Spleen (tissue), 11 donors: ENCODE measurements around the gene ANKRD12. TPM values are rescaled to one million over a fixed set of nuclear protein-coding genes. Genes with fewer than 3 reads are reported as not detected.

ENCODE experiments used
- DNase-seq: peaks from one replicate; pipeline ENCODE4 v3.0.0-alpha.2; 2020
- H3K27ac ChIP-seq, 8 donors: fragments of 200-600 bp; sonication (generic) in 7 of 8; 1 replicate in 4 of 8; 2 replicates in 4 of 8; pipeline versions ENCODE4 v1.5.0 to v1.8.0; 2016 to 2021; ENCODE audit warnings: inconsistent platforms in 4 of 8, mild to moderate bottlenecking in 4 of 8, moderate library complexity in 1 of 8
- H3K27me3 ChIP-seq, 7 donors: fragments of 200-600 bp; sonication (generic) in 6 of 7; replicated peaks in 1 of 7; 1 replicate in 4 of 7; 2 replicates in 3 of 7; pipeline versions ENCODE4 v1.5.0 to v1.8.0; 2016 to 2021; ENCODE audit warnings: inconsistent platforms in 3 of 7, mild to moderate bottlenecking in 1 of 7
- H3K36me3 ChIP-seq, 6 donors: fragments of 200-600 bp; sonication (generic) in 5 of 6; 1 replicate in 4 of 6; 2 replicates in 2 of 6; pipeline versions ENCODE4 v1.5.0 to v1.8.0; 2016 to 2021; ENCODE audit warnings: inconsistent platforms in 2 of 6
- H3K4me1 ChIP-seq, 6 donors: fragments of 200-600 bp; sonication (generic) in 5 of 6; 1 replicate in 3 of 6; 2 replicates in 3 of 6; pipeline versions ENCODE4 v1.5.0 to v1.8.0; 2016 to 2021; ENCODE audit warnings: inconsistent platforms in 3 of 6
- H3K4me3 ChIP-seq, 8 donors: fragments of 200-600 bp; sonication (generic) in 7 of 8; 1 replicate in 4 of 8; 2 replicates in 4 of 8; pipeline versions ENCODE4 v1.5.0 to v1.8.0; 2016 to 2021; ENCODE audit warnings: inconsistent platforms in 4 of 8, mild to moderate bottlenecking in 4 of 8, moderate library complexity in 2 of 8
- H3K9me3 ChIP-seq, 8 donors: fragments of 200-600 bp; sonication (generic) in 7 of 8; 1 replicate in 4 of 8; 2 replicates in 4 of 8; pipeline versions ENCODE4 v1.5.0 to v1.8.0; 2016 to 2021; ENCODE audit warnings: inconsistent platforms in 4 of 8
- POLR2A ChIP-seq, 3 donors: fragments of 450-650 bp; IDR thresholded peaks; one replicate each; pipeline ENCODE4 v1.5.1; 2017; ENCODE audit warnings: antibody characterized with exemption in 3 of 3, mild to moderate bottlenecking in 1 of 3
- POLR2AphosphoS5 ChIP-seq, 3 donors: sonication (generic); formaldehyde crosslinking; IDR thresholded peaks; one replicate each; pipeline ENCODE4 v1.5.1; 2017; ENCODE audit warnings: antibody characterized with exemption in 3 of 3
- WGBS, 5 donors: extraction: QIAGEN DNeasy Blood & Tissue Kit in 3 of 5; methylation state at CpG; one replicate each; pipeline versions ENCODE4 v1.1.5 to v1.1.7; 2013 to 2018; 5-methylcytosine and 5-hydroxymethylcytosine counted together
- intact Hi-C: fragments of 100-400 bp; cut with DNase I; formaldehyde crosslinking; loops from one replicate; pipeline ENCODE4 v1.15.0; 2023; ENCODE audit warnings: low total_unique reads
- polyA plus RNA-seq, 3 donors: library from polyadenylated mRNA; stranded (reverse); fragments of 200-250 nt; gene quantifications; one replicate each; pipeline ENCODE4 v1.2.1, GENCODE V29; 2013
- total RNA-seq, 7 donors: library from RNA; depleted of rRNA in 3 of 7; stranded (reverse); fragments of >200 nt in 3 of 7; fragmentation: NEBNext Ultra II Directional in 4 of 7; extraction: Animal tissue kit (Norgen Biotek cat#: 25700) in 4 of 7; gene quantifications; one replicate each; pipeline versions ENCODE4 v1.1.0 to v1.2.1, GENCODE V29; 2016 to 2021
- TF ChIP-seq, protein P1 (sequence below), 11 experiments: fragments of 200-600 bp in 7 of 11; fragments of 450-650 bp in 4 of 11; sonication (generic) in 4 of 11; IDR thresholded peaks in 8 of 11; conservative IDR thresholded peaks in 3 of 11; 1 replicate in 7 of 11; 2 replicates in 4 of 11; pipeline versions ENCODE4 v1.4.0 to v1.8.0; 2016 to 2021; ENCODE audit warnings: antibody characterized with exemption in 11 of 11, inconsistent platforms in 4 of 11, mild to moderate bottlenecking in 1 of 11
- donor health status: healthy with polysubstance abuse.
- donor health status: DM: no; HTN: no; CAD: no; lungs with moderate emphysema.
- donor health status: DM: no; HTN: no; CAD: no.
- donor health status: Bipolar disorder and iron deficiency.
- donor health status: healthy.
- donor health status: DM: no; HTN: no; CAD: no.
- donor health status: DM: yes; HTN: yes; CAD: no.

Gene ANKRD12
- total and polyA plus RNA-seq, 10 donors: 7.6 to 122 (median 84.4) TPM

DNA sequence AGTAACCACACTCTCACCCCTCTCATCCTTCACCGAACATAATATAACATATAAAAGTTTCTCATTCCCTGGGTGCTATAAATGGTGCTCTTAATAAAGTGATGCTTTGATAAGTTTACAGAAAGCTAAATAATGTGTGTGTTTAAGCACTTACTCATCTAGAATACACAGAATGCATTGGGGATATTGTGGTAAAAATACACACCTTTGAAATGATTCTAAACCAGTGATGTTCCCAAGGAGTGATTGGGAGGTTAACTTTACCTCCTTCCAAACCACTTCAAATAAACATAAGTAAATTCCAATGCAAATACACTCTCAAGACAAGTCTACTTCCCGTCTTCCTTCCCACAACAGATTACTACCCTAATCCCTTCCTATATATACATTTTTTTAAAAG lies 112.7 kb downstream of the ANKRD12 start:
- Histone ChIP-seq H3K4me1 (no peaks in the 10 kb centered on the region), H3K27me3 (no peaks in the 10 kb centered on the region), H3K27ac (no peak overlapping the region), H3K4me3 (no peak overlapping the region), H3K9me3 (no peaks in the 10 kb centered on the region), H3K36me3 (peaks cover 0 to 70% (median 11%) of the 10 kb centered on the region in 6 donors)
- DNase-seq: no peak
- intact Hi-C loops: no loop called here
- TF ChIP-seq, protein P1, sequence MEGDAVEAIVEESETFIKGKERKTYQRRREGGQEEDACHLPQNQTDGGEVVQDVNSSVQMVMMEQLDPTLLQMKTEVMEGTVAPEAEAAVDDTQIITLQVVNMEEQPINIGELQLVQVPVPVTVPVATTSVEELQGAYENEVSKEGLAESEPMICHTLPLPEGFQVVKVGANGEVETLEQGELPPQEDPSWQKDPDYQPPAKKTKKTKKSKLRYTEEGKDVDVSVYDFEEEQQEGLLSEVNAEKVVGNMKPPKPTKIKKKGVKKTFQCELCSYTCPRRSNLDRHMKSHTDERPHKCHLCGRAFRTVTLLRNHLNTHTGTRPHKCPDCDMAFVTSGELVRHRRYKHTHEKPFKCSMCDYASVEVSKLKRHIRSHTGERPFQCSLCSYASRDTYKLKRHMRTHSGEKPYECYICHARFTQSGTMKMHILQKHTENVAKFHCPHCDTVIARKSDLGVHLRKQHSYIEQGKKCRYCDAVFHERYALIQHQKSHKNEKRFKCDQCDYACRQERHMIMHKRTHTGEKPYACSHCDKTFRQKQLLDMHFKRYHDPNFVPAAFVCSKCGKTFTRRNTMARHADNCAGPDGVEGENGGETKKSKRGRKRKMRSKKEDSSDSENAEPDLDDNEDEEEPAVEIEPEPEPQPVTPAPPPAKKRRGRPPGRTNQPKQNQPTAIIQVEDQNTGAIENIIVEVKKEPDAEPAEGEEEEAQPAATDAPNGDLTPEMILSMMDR (IDR thresholded peaks at IDR 0.05 in 8 of 11, conservative IDR thresholded peaks at IDR 0.05 in 3 of 11): no peak
- TF ChIP-seq POLR2A (IDR thresholded peaks at IDR 0.05) (no peak), POLR2AphosphoS5 (IDR thresholded peaks at IDR 0.05) (no peak)
- WGBS, 5 donors: 96 to 99% (median 97%) methylated on average over 2 of the region's 2 CpGs

DNA sequence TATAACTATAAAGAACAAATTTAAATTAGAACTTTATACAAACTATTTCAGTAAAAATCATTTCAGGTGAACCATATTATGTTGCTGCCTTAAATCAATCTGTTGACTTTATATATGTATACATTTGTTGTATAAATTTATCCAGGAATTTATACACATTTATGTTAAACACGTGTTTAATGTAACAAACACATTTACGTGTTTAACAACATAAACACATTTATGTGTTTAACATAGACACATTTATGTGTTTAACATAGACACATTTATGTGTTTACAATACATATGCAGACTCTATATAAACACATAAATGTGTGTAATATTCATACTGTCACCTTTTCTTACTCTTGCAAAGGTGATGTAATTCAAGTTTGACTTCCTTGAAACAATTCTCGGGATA lies 122.6 kb downstream of the ANKRD12 start:
- no peaks in the 10 kb centered on the region for H3K4me1 ChIP-seq
- WGBS, 5 donors: 92 to 97% (median 95%) methylated on average over 3 of the region's 3 CpGs
- H3K9me3 ChIP-seq: no peaks in the 10 kb centered on the region
- H3K4me3 ChIP-seq: no peak overlapping the region
- intact Hi-C loops: no loop called here
- TF ChIP-seq POLR2AphosphoS5 (IDR thresholded peaks at IDR 0.05) (no peak), POLR2A (IDR thresholded peaks at IDR 0.05) (no peak)
- TF ChIP-seq, protein P1 (IDR thresholded peaks at IDR 0.05 in 8 of 11, conservative IDR thresholded peaks at IDR 0.05 in 3 of 11): no peak
- H3K27me3 ChIP-seq: no peaks in the 10 kb centered on the region
- H3K27ac ChIP-seq: no peak overlapping the region
- H3K36me3 ChIP-seq: peaks cover 0 to 44% (median 7%) of the 10 kb centered on the region in 6 donors
- DNase-seq: no peak

- WGBS, 5 donors: 68 to 81% (median 74%) methylated on average over 4 of the region's 4 CpGs
- Histone ChIP-seq H3K4me3 (no peak overlapping the region), H3K27me3 (no peaks in the 10 kb centered on the region), H3K36me3 (peaks cover 0 to 49% (median 15%) of the 10 kb centered on the region in 6 donors), H3K4me1 (no peaks in the 10 kb centered on the region), H3K27ac (no peak overlapping the region), H3K9me3 (no peaks in the 10 kb centered on the region)
- DNase-seq: no peak
- peak in 1 of 3 donors; percentile 11 for TF ChIP-seq POLR2AphosphoS5 (IDR thresholded peaks at IDR 0.05)
- TF ChIP-seq, protein P1 (IDR thresholded peaks at IDR 0.05 in 8 of 11, conservative IDR thresholded peaks at IDR 0.05 in 3 of 11): no peak
- intact Hi-C loops: no loop called here
Measured at GRCh38 chr18:9260388-9261380, 124.1 kb downstream of the ANKRD12 start.

GRCh38 chr18:9263264-9263663 lies 126.7 kb downstream of the ANKRD12 start:
- TF ChIP-seq, protein P1 (IDR thresholded peaks at IDR 0.05 in 8 of 11, conservative IDR thresholded peaks at IDR 0.05 in 3 of 11): no peak
- TF ChIP-seq POLR2AphosphoS5 (IDR thresholded peaks at IDR 0.05): no peak
- intact Hi-C loops: no loop called here
- H3K27me3 ChIP-seq: no peaks in the 10 kb centered on the region
- no peak for DNase-seq
- H3K4me1 ChIP-seq: no peaks in the 10 kb centered on the region
- H3K36me3 ChIP-seq: peaks cover 0 to 38% (median 16%) of the 10 kb centered on the region in 6 donors
- no peak overlapping the region for H3K27ac ChIP-seq
- 93 to 98% (median 95%) methylated on average over 1 of the region's 1 CpG for WGBS, 5 donors
- H3K4me3 ChIP-seq: no peak overlapping the region
- H3K9me3 ChIP-seq: no peaks in the 10 kb centered on the region
